Duodenal mucosa (tissue), 2 donors: Measurements from ENCODE around the gene BOLL.
"Not testable (repeated sequence)": the region's sequence is repeated elsewhere in the genome, so short reads cannot be mapped to it uniquely, and the experiment has no call there.

Source experiments
- H3K27ac ChIP-seq: one replicate; pipeline ENCODE4 v1.7.0; 2013; ENCODE audit warnings: low read depth, low read length
- H3K27me3 ChIP-seq, 2 donors: one replicate each; pipeline ENCODE4 v1.7.0; 2013; ENCODE audit warnings: low read length in 2 of 2, control low read depth in 1 of 2; ENCODE audit not compliant: insufficient read depth in 2 of 2, control insufficient read depth in 1 of 2
- H3K36me3 ChIP-seq, 2 donors: one replicate each; pipeline ENCODE4 v1.7.0; 2013; ENCODE audit warnings: low read length in 2 of 2, control low read depth in 1 of 2; ENCODE audit not compliant: insufficient read depth in 2 of 2, control insufficient read depth in 1 of 2
- H3K4me1 ChIP-seq, 2 donors: one replicate each; pipeline ENCODE4 v1.7.0; 2013; ENCODE audit warnings: low read length in 2 of 2, control low read depth in 1 of 2; ENCODE audit not compliant: insufficient read depth in 2 of 2, control insufficient read depth in 1 of 2
- H3K4me3 ChIP-seq, 2 donors: one replicate each; pipeline ENCODE4 v1.7.0; 2013; ENCODE audit warnings: low read length in 2 of 2, low read depth in 1 of 2
- H3K9ac ChIP-seq, 2 donors: one replicate each; pipeline ENCODE4 v1.7.0; 2013; ENCODE audit warnings: low read length in 2 of 2, low read depth in 1 of 2
- H3K9me3 ChIP-seq, 2 donors: one replicate each; pipeline ENCODE4 v1.7.0; 2013; ENCODE audit warnings: low read length in 2 of 2, control low read depth in 1 of 2; ENCODE audit not compliant: control insufficient read depth in 1 of 2

BOLL gene

GRCh38 chr2:197707316-197708213 is 77.6 kb downstream of the BOLL start:
- Histone ChIP-seq H3K9me3 (no peaks in the 10 kb centered on the region), H3K27me3 (no peaks in the 10 kb centered on the region), H3K4me1 (peaks cover 31 to 35% of the 10 kb centered on the region in 2 donors), H3K36me3 (peaks cover 6 to 9% of the 10 kb centered on the region in 2 donors), H3K27ac (no peak overlapping the region), H3K4me3 (peak overlapping the region; percentile 93 to 96), H3K9ac (peak overlapping the region; percentile 28 to 72)

- H3K27ac ChIP-seq = no peak overlapping the region
- peaks cover 31 to 35% of the 10 kb centered on the region in 2 donors for H3K4me1 ChIP-seq
- H3K4me3 ChIP-seq = peak overlapping the region; percentile 93 to 96
- peak overlapping the region; percentile 69 to 72 for H3K9ac ChIP-seq
- H3K36me3 ChIP-seq = peaks cover 6 to 9% of the 10 kb centered on the region in 2 donors
- H3K9me3 ChIP-seq = no peaks in the 10 kb centered on the region
- H3K27me3 ChIP-seq = no peaks in the 10 kb centered on the region
These were observed 78.3 kb downstream of the BOLL start for GRCh38 chr2:197706839-197707207.

GRCh38 chr2:197705912-197706838 is 78.9 kb downstream of the BOLL start:
- H3K27ac ChIP-seq = no peak overlapping the region
- peak overlapping the region; percentile 93 to 96 for H3K4me3 ChIP-seq
- no peaks in the 10 kb centered on the region for H3K9me3 ChIP-seq
- H3K36me3 ChIP-seq = peaks cover under 1 to 4% of the 10 kb centered on the region in 2 donors
- peaks cover 31 to 35% of the 10 kb centered on the region in 2 donors for H3K4me1 ChIP-seq
- peak overlapping the region; percentile 69 to 72 for H3K9ac ChIP-seq
- no peaks in the 10 kb centered on the region for H3K27me3 ChIP-seq

- H3K9ac ChIP-seq = peak within 1 kb of the TSS; percentile 72 to 92
- peak within 1 kb of the TSS; percentile 93 to 96 for H3K4me3 ChIP-seq
- no peaks in the 10 kb centered on the region for H3K9me3 ChIP-seq
- H3K36me3 ChIP-seq = peaks cover 0 to 4% of the 10 kb centered on the region in 2 donors
- H3K27me3 ChIP-seq = no peaks in the 10 kb centered on the region
- H3K27ac ChIP-seq = peak within 1 kb of the TSS; percentile 46
- H3K4me1 ChIP-seq = peaks cover 31 to 35% of the 10 kb centered on the region in 2 donors
These were observed 79.8 kb downstream of the BOLL start, which contains the start of gene MARS2 for GRCh38 chr2:197705121-197705911. TSS of gene MARS2 (plus strand) at chr2:197705369. CDS start at chr2:197705406, 37 bp downstream.

GRCh38 chr2:197704434-197705120 is 80.5 kb downstream of the BOLL start:
- H3K27me3 ChIP-seq = no peaks in the 10 kb centered on the region
- H3K9ac ChIP-seq = peak overlapping the region; percentile 70 to 92
- H3K4me3 ChIP-seq = peak overlapping the region; percentile 73 to 89
- peak overlapping the region; percentile 46 for H3K27ac ChIP-seq
- H3K4me1 ChIP-seq = peaks cover 31 to 35% of the 10 kb centered on the region in 2 donors
- H3K36me3 ChIP-seq = peaks cover 0 to 4% of the 10 kb centered on the region in 2 donors
- no peaks in the 10 kb centered on the region for H3K9me3 ChIP-seq

GRCh38 chr2:197700960-197701359 is 84.2 kb downstream of the BOLL start:
- Histone ChIP-seq H3K9me3 (no peaks in the 10 kb centered on the region), H3K27me3 (no peaks in the 10 kb centered on the region), H3K9ac (no peak overlapping the region), H3K27ac (no peak overlapping the region), H3K4me3 (no peak overlapping the region), H3K4me1 (peaks cover 1 to 5% of the 10 kb centered on the region in 2 donors), H3K36me3 (no peaks in the 10 kb centered on the region)

- H3K9me3 ChIP-seq, H3K36me3 ChIP-seq, H3K9ac ChIP-seq, H3K27ac ChIP-seq, H3K27me3 ChIP-seq, H3K4me1 ChIP-seq, H3K4me3 ChIP-seq: not testable (repeated sequence)
These were observed 85.4 kb downstream of the BOLL start for GRCh38 chr2:197699724-197700123.

GRCh38 chr2:197696571-197696970 is 88.5 kb downstream of the BOLL start:
- not testable (repeated sequence) for H3K4me1 ChIP-seq, H3K27me3 ChIP-seq, H3K27ac ChIP-seq, H3K4me3 ChIP-seq, H3K9ac ChIP-seq, H3K9me3 ChIP-seq, H3K36me3 ChIP-seq

GRCh38 chr2:197695971-197696370 is 89.1 kb downstream of the BOLL start:
- not testable (repeated sequence) for H3K27ac ChIP-seq, H3K9me3 ChIP-seq, H3K9ac ChIP-seq, H3K4me1 ChIP-seq, H3K27me3 ChIP-seq, H3K4me3 ChIP-seq, H3K36me3 ChIP-seq
